Astrocyte (in vitro differentiated cells and primary cell): ENCODE data around the gene MBP. TPM values are rescaled to one million over a fixed set of nuclear protein-coding genes. Genes with fewer than 3 reads are reported as not detected.
A peak's percentile ranks its signal among the peaks of the same experiment; 100 is the strongest.

Experiments used
- DNase-seq: peaks from one replicate; pipeline ENCODE4 v3.0.0-alpha.2; 2010; ENCODE audit warnings: low read depth
- FAIRE-seq: peaks from 2 replicates; lab custom pipeline; 2011; peaks lifted over from hg19 to GRCh38; lab: Jason Lieb, UNC
- H2AFZ ChIP-seq: 2 replicates; pipeline ENCODE4 v1.6.0; 2012; ENCODE audit warnings: low read depth, low read length, inconsistent platforms
- H3K27ac ChIP-seq: 2 replicates; pipeline ENCODE4 v1.5.1; 2011; ENCODE audit warnings: low read depth, low read length, inconsistent platforms
- H3K27me3 ChIP-seq: 2 replicates; pipeline ENCODE4 v1.6.0; 2011; ENCODE audit warnings: low read length, inconsistent platforms; ENCODE audit not compliant: insufficient read depth
- H3K36me3 ChIP-seq: 2 replicates; pipeline ENCODE4 v1.5.1; 2011; ENCODE audit warnings: low read length, inconsistent platforms; ENCODE audit not compliant: insufficient read depth
- H3K4me1 ChIP-seq: 2 replicates; pipeline ENCODE4 v1.5.1; 2011; ENCODE audit warnings: low read length, inconsistent platforms; ENCODE audit not compliant: insufficient read depth
- H3K4me2 ChIP-seq: 2 replicates; pipeline ENCODE4 v1.6.0; 2012; ENCODE audit warnings: low read length, inconsistent platforms
- H3K4me3 ChIP-seq: 2 replicates; pipeline ENCODE4 v1.5.1; 2011; ENCODE audit warnings: low read depth, mild to moderate bottlenecking, low read length, inconsistent platforms; ENCODE audit not compliant: insufficient read depth
- H3K79me2 ChIP-seq: 2 replicates; pipeline ENCODE4 v1.6.0; 2012; ENCODE audit warnings: mild to moderate bottlenecking, low read length, inconsistent platforms; ENCODE audit not compliant: insufficient read depth
- H3K9ac ChIP-seq: 2 replicates; pipeline ENCODE4 v1.6.0; 2012; ENCODE audit warnings: mild to moderate bottlenecking, low read length, inconsistent platforms
- H3K9me3 ChIP-seq: 2 replicates; pipeline ENCODE4 v1.5.1; 2012; ENCODE audit warnings: low read depth, mild to moderate bottlenecking, low read length, inconsistent platforms; ENCODE audit not compliant: insufficient read depth
- H4K20me1 ChIP-seq: 2 replicates; pipeline ENCODE4 v1.6.0; 2012; ENCODE audit warnings: low read length, inconsistent platforms; ENCODE audit not compliant: insufficient read depth
- H3K27ac Mint-ChIP-seq: one replicate; pipeline ENCODE4 v1.8.0; 2021; ENCODE audit warnings: mild to moderate bottlenecking, mixed read lengths; ENCODE audit not compliant: unreplicated experiment
- H3K27me3 Mint-ChIP-seq: one replicate; pipeline ENCODE4 v1.8.0; 2021; ENCODE audit warnings: low read depth, mixed read lengths; ENCODE audit not compliant: unreplicated experiment
- H3K36me3 Mint-ChIP-seq: one replicate; pipeline ENCODE4 v1.8.0; 2021; ENCODE audit warnings: low read depth, mixed read lengths; ENCODE audit not compliant: unreplicated experiment
- H3K4me1 Mint-ChIP-seq: one replicate; pipeline ENCODE4 v1.8.0; 2021; ENCODE audit warnings: low read depth, mixed read lengths; ENCODE audit not compliant: unreplicated experiment
- H3K4me3 Mint-ChIP-seq: one replicate; pipeline ENCODE4 v1.8.0; 2021; ENCODE audit warnings: mild to moderate bottlenecking, moderate library complexity, mixed read lengths; ENCODE audit not compliant: unreplicated experiment
- H3K9me3 Mint-ChIP-seq: one replicate; pipeline ENCODE4 v1.8.0; 2021; ENCODE audit warnings: mild to moderate bottlenecking, mixed read lengths; ENCODE audit not compliant: unreplicated experiment
- CTCF ChIP-seq: IDR thresholded peaks from 2 replicates; pipeline ENCODE4 v1.5.1; 2011; ENCODE audit warnings: low read depth, mild to moderate bottlenecking, inconsistent platforms, low read length, moderate library complexity; ENCODE audit not compliant: insufficient read depth
- EZH2 ChIP-seq: IDR thresholded peaks from 2 replicates; pipeline ENCODE4 v1.6.1; 2012; ENCODE audit warnings: mild to moderate bottlenecking, low read length, inconsistent platforms; ENCODE audit not compliant: insufficient read depth
- total RNA-seq: library from RNA; stranded (reverse); gene quantifications from 2 replicates; pipeline ENCODE4 v1.2.1, GENCODE V29; 2021

The MBP gene
- total RNA-seq, 1 donor from 2014 or later, result 11.4 TPM

GRCh38 chr18:77178559-77178958 is 46.0 kb upstream of the MBP start:
- H3K9me3 ChIP-seq, result no peaks in the 10 kb centered on the region
- H3K27me3 Mint-ChIP-seq, result peaks cover 5% of the 10 kb centered on the region
- H3K4me3 Mint-ChIP-seq, result no peak overlapping the region
- no peak overlapping the region for H3K4me2 ChIP-seq
- no peaks in the 10 kb centered on the region for H3K36me3 ChIP-seq
- H3K27me3 ChIP-seq, result no peaks in the 10 kb centered on the region
- FAIRE-seq (no peak), DNase-seq (peak; percentile 16)
- H3K79me2 ChIP-seq, result no peaks in the 10 kb centered on the region
- no peak overlapping the region for H3K9ac ChIP-seq
- no peak overlapping the region for H3K27ac Mint-ChIP-seq
- H4K20me1 ChIP-seq, result no peaks in the 10 kb centered on the region
- no peak overlapping the region for H3K4me3 ChIP-seq
- H3K27ac ChIP-seq, result no peak overlapping the region
- peaks cover 9% of the 10 kb centered on the region for H3K4me1 Mint-ChIP-seq
- TF ChIP-seq CTCF (no peak), EZH2 (no peak)
- no peak overlapping the region for H2AFZ ChIP-seq
- H3K9me3 Mint-ChIP-seq, result no peaks in the 10 kb centered on the region
- H3K4me1 ChIP-seq, result no peaks in the 10 kb centered on the region
- no peaks in the 10 kb centered on the region for H3K36me3 Mint-ChIP-seq

GRCh38 chr18:77177009-77177408 is 44.4 kb upstream of the MBP start:
- DNase-seq, result peak; percentile 43
- Histone ChIP-seq H3K27me3 (no peaks in the 10 kb centered on the region), H3K4me2 (no peak overlapping the region), H3K27ac (no peak overlapping the region), H3K36me3 (no peaks in the 10 kb centered on the region), H3K79me2 (no peaks in the 10 kb centered on the region), H2AFZ (no peak overlapping the region), H3K4me3 (no peak overlapping the region), H4K20me1 (no peaks in the 10 kb centered on the region), H3K9me3 (no peaks in the 10 kb centered on the region), H3K9ac (no peak overlapping the region), H3K4me1 (no peaks in the 10 kb centered on the region)
- H3K27me3 Mint-ChIP-seq, result peaks cover 8% of the 10 kb centered on the region
- H3K9me3 Mint-ChIP-seq, result no peaks in the 10 kb centered on the region
- H3K27ac Mint-ChIP-seq, result peak overlapping the region; percentile 74
- H3K36me3 Mint-ChIP-seq, result no peaks in the 10 kb centered on the region
- FAIRE-seq, result no peak
- peaks cover 9% of the 10 kb centered on the region for H3K4me1 Mint-ChIP-seq
- no peak overlapping the region for H3K4me3 Mint-ChIP-seq
- TF ChIP-seq EZH2 (no peak), CTCF (no peak)

GRCh38 chr18:77173275-77174030 is 40.9 kb upstream of the MBP start:
- Histone ChIP-seq H3K9me3 (no peaks in the 10 kb centered on the region), H3K4me3 (no peak overlapping the region), H3K27me3 (no peaks in the 10 kb centered on the region), H4K20me1 (no peaks in the 10 kb centered on the region), H3K79me2 (no peaks in the 10 kb centered on the region), H3K9ac (no peak overlapping the region), H3K4me2 (no peak overlapping the region), H2AFZ (no peak overlapping the region), H3K27ac (no peak overlapping the region), H3K4me1 (no peaks in the 10 kb centered on the region), H3K36me3 (no peaks in the 10 kb centered on the region)
- Mint-ChIP-seq H3K27ac (no peak overlapping the region), H3K4me3 (no peak overlapping the region), H3K36me3 (no peaks in the 10 kb centered on the region), H3K27me3 (peaks cover 19% of the 10 kb centered on the region), H3K9me3 (no peaks in the 10 kb centered on the region), H3K4me1 (peaks cover 9% of the 10 kb centered on the region)
- no peak for TF ChIP-seq CTCF
- DNase-seq, result no peak
- FAIRE-seq, result no peak
